Stimulated activated naive CD8-positive, alpha-beta T cell treated with anti-CD3 and anti-CD28 coated beads, Interleukin-15, Interleukin-2, amounts not matched to agents 100 ng/mL and 50 ng/mL, for 24 hours (primary cell): ENCODE results near the gene SPATA4.

Experiments
- H3K27ac Mint-ChIP-seq: one replicate; pipeline ENCODE4 v1.8.0; 2021; ENCODE audit warnings: mild to moderate bottlenecking, mixed read lengths
- H3K27me3 Mint-ChIP-seq: one replicate; pipeline ENCODE4 v1.8.0; 2021; ENCODE audit warnings: mixed read lengths
- H3K36me3 Mint-ChIP-seq: one replicate; pipeline ENCODE4 v1.8.0; 2021; ENCODE audit warnings: low read depth, mixed read lengths
- H3K4me1 Mint-ChIP-seq: one replicate; pipeline ENCODE4 v1.8.0; 2021; ENCODE audit warnings: low read depth, mixed read lengths
- H3K4me3 Mint-ChIP-seq: one replicate; pipeline ENCODE4 v1.8.0; 2021; ENCODE audit warnings: mild to moderate bottlenecking, mixed read lengths
- H3K9me3 Mint-ChIP-seq: one replicate; pipeline ENCODE4 v1.8.0; 2021; ENCODE audit warnings: mixed read lengths

SPATA4 gene

DNA sequence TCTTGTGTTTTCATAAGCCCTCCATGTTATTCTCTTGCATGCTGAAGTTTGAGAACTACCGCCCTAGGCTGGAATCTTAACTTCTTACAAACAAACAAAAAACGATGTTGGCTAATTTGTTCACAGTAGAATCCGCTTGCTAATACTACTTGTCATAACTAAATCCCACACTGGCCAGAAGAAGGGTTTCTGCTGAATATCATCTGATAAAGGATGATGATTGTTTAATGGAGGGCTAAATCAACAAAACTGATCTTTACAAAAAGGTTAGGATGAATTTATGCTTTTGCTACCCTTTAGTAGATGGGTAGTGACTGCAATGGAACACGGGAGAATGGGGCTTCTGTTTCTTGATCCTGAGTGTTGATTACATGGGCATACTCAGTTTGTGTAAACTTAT, 42.3 kb downstream of the SPATA4 start:
- H3K36me3 Mint-ChIP-seq, result no peaks in the 10 kb centered on the region
- no peaks in the 10 kb centered on the region for H3K4me1 Mint-ChIP-seq
- no peak overlapping the region for H3K4me3 Mint-ChIP-seq
- no peak overlapping the region for H3K27ac Mint-ChIP-seq
- no peaks in the 10 kb centered on the region for H3K27me3 Mint-ChIP-seq
- H3K9me3 Mint-ChIP-seq, result no peaks in the 10 kb centered on the region

GRCh38 chr4:176150704-176151103, 44.7 kb downstream of the SPATA4 start:
- H3K4me1 Mint-ChIP-seq, result no peaks in the 10 kb centered on the region
- H3K4me3 Mint-ChIP-seq, result no peak overlapping the region
- no peak overlapping the region for H3K27ac Mint-ChIP-seq
- no peaks in the 10 kb centered on the region for H3K27me3 Mint-ChIP-seq
- no peaks in the 10 kb centered on the region for H3K36me3 Mint-ChIP-seq
- H3K9me3 Mint-ChIP-seq, result no peaks in the 10 kb centered on the region

- Mint-ChIP-seq H3K4me1 (no peaks in the 10 kb centered on the region), H3K4me3 (no peak overlapping the region), H3K27me3 (no peaks in the 10 kb centered on the region), H3K27ac (no peak overlapping the region), H3K9me3 (no peaks in the 10 kb centered on the region), H3K36me3 (no peaks in the 10 kb centered on the region)
Observed at GRCh38 chr4:176150356-176150682, 45.1 kb downstream of the SPATA4 start.

DNA sequence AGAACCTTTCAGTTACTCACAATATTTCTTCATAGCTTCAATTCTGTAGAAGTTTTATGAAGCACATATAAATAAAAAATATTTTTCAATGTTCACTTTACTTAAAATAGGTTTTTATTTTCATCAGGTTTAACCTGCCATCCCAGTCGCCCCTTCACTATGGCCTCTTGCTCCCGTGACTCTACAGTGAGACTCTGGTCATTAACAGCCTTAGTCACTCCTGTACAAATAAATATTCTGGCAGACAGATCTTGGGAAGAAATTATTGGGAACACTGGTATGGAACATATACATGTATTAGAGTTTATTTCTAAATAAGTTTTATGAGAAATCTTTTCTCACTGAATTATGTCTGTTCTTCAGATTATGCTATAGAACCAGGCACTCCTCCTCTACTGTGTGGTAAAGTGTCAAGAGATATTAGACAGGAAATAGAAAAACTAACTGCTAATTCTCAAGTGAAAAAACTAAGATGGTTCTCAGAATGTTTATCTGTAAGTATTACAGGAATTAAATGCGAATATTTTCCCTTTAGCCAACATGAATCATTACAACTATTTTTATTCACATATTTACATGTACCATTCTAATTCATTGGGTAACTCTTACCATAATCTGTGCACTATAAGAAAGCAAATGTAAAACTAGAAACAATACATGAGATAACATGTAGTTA, 45.6 kb downstream of the SPATA4 start:
- Mint-ChIP-seq H3K27ac (no peak overlapping the region), H3K27me3 (no peaks in the 10 kb centered on the region), H3K4me3 (no peak overlapping the region)

GRCh38 chr4:176142253-176142652, 53.1 kb downstream of the SPATA4 start:
- Mint-ChIP-seq H3K27me3 (no peaks in the 10 kb centered on the region), H3K4me3 (no peak overlapping the region), H3K9me3 (no peaks in the 10 kb centered on the region), H3K27ac (no peak overlapping the region), H3K4me1 (no peaks in the 10 kb centered on the region), H3K36me3 (no peaks in the 10 kb centered on the region)

More for the DNA sequence above, 45.6 kb downstream of the SPATA4 start:
- Mint-ChIP-seq H3K4me1 (no peaks in the 10 kb centered on the region), H3K9me3 (no peaks in the 10 kb centered on the region), H3K36me3 (no peaks in the 10 kb centered on the region)

- Mint-ChIP-seq H3K4me3 (no peak overlapping the region), H3K36me3 (no peaks in the 10 kb centered on the region), H3K9me3 (no peaks in the 10 kb centered on the region), H3K4me1 (no peaks in the 10 kb centered on the region), H3K27ac (no peak overlapping the region), H3K27me3 (peaks cover 3% of the 10 kb centered on the region)
Observed at GRCh38 chr4:176139518-176139917, 55.9 kb downstream of the SPATA4 start.

DNA sequence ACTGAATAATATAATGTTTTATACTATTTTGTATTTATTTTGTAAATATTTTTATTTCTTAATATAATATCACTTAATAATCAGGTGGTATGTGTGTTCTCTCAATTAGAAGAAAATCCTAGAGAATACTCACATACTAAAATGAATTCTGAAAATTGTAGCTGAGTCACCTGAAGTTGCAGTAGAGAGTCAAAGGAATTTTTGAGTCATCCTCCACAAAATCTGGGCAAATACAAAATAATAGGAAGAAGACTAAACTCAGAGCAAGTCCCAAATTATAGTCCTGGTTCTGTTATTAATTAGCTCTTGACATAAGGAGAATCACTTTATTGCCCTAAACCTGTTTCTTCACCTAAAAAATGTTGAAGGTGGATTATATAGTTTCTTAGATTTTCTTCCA, 57.8 kb downstream of the SPATA4 start:
- no peak overlapping the region for H3K4me3 Mint-ChIP-seq
- no peaks in the 10 kb centered on the region for H3K4me1 Mint-ChIP-seq
- H3K27me3 Mint-ChIP-seq, result peaks cover 3% of the 10 kb centered on the region
- no peak overlapping the region for H3K27ac Mint-ChIP-seq
- H3K9me3 Mint-ChIP-seq, result no peaks in the 10 kb centered on the region
- H3K36me3 Mint-ChIP-seq, result no peaks in the 10 kb centered on the region

DNA sequence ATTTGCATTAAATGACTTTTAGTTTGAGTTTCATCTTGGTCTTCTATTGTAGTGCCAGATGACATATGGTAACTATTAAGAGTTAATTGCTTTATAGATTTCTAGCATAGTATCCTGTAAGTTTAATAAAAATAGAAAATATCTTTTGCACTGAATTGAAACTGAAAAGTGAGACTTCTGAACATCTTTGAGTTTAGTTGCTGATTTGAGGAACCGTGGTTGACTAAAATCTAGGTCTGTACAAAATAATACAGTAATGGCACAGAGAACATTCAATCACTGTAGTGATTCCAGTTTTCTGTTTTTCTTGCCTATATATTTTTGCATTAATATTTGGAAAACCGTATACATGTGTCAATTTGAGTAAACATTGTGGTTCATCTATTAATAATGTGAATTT, 60.7 kb downstream of the SPATA4 start:
- Mint-ChIP-seq H3K36me3 (no peaks in the 10 kb centered on the region), H3K4me3 (no peak overlapping the region), H3K27me3 (peaks cover 6% of the 10 kb centered on the region), H3K9me3 (no peaks in the 10 kb centered on the region), H3K4me1 (no peaks in the 10 kb centered on the region), H3K27ac (no peak overlapping the region)
